Tibial nerve (tissue), 4 donors: ENCODE data around the gene SERPINH1. TPM values are rescaled to one million over a fixed set of nuclear protein-coding genes. Genes with fewer than 3 reads are reported as not detected.
A peak's percentile ranks its signal among the peaks of the same experiment; 100 is the strongest.

Experiments used
- DNase-seq, 2 donors: peaks; one replicate each; pipeline ENCODE4 v3.0.0-alpha.2; 2019; ENCODE audit warnings: low spot score in 2 of 2
- H3K27ac ChIP-seq, 4 donors: fragments of 200-600 bp; sonication (generic) in 3 of 4; one replicate each; pipeline ENCODE4 v1.5.1; 2017 to 2019; ENCODE audit warnings: mild to moderate bottlenecking in 1 of 4
- H3K27me3 ChIP-seq, 2 donors: fragments of 200-600 bp; sonication (generic) in 1 of 2; one replicate each; pipeline versions ENCODE4 v1.5.1 to v1.6.0; 2017 to 2019
- H3K36me3 ChIP-seq, 3 donors: fragments of 200-600 bp; sonication (generic); one replicate each; pipeline ENCODE4 v1.5.1; 2018 to 2019
- H3K4me1 ChIP-seq, 4 donors: fragments of 200-600 bp; sonication (generic) in 3 of 4; one replicate each; pipeline ENCODE4 v1.5.1; 2017 to 2019
- H3K4me3 ChIP-seq, 4 donors: fragments of 200-600 bp; sonication (generic) in 3 of 4; one replicate each; pipeline ENCODE4 v1.5.1; 2017 to 2019; ENCODE audit warnings: mild to moderate bottlenecking in 1 of 4, moderate library complexity in 1 of 4
- H3K9me3 ChIP-seq, 4 donors: fragments of 200-600 bp; sonication (generic) in 3 of 4; one replicate each; pipeline ENCODE4 v1.5.1; 2017 to 2019
- EP300 ChIP-seq, 2 donors: sonication (generic); formaldehyde crosslinking; IDR thresholded peaks; one replicate each; pipeline ENCODE4 v1.6.1; 2017; ENCODE audit warnings: antibody characterized with exemption in 2 of 2, mild to moderate bottlenecking in 1 of 2
- POLR2A ChIP-seq, 2 donors: fragments of 450-650 bp; IDR thresholded peaks; one replicate each; pipeline ENCODE4 v1.6.1; 2017; ENCODE audit warnings: antibody characterized with exemption in 2 of 2, mild to moderate bottlenecking in 2 of 2, moderate library complexity in 2 of 2
- WGBS, 2 donors: methylation state at CpG; one replicate each; pipeline ENCODE4 v1.1.5; 2018; 5-methylcytosine and 5-hydroxymethylcytosine counted together
- total RNA-seq, 4 donors: library from RNA; depleted of rRNA; stranded (reverse); fragments of >200 nt; gene quantifications; one replicate each; pipeline ENCODE4 v1.1.0, GENCODE V29; 2016
- TF ChIP-seq, protein P1 (sequence below), 5 experiments: fragments of 200-600 bp in 3 of 5; fragments of 450-650 bp in 2 of 5; sonication (generic) in 3 of 5; IDR thresholded peaks; one replicate each; pipeline ENCODE4 v1.5.1; 2016 to 2019; ENCODE audit warnings: antibody characterized with exemption in 5 of 5, mild to moderate bottlenecking in 3 of 5, moderate library complexity in 2 of 5

SERPINH1 gene
- total RNA-seq, 4 donors from 2014 or later = 151 to 358 (median 184) TPM

DNA sequence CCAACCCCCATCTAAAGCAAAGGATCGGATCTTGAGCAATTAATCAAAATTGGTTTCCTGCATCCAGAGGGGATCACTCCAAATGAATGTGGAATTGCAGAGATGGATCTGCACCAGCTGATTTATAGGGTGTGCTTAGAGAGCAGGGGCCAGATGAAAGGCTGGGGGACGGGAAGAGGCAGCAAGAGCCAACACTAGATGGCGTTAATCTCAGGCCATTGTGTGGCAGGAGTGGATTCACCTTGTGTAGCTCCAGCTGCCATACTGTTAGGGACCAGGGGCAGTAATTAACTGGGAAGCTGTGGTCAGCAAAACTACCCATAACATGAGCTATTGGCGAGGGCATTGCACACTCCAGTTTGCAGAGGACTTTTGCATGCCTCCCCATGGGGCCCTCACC, 35.6 kb downstream of the SERPINH1 start:
- DNase-seq = no peak
- H3K36me3 ChIP-seq = no peaks in the 10 kb centered on the region
- no peaks in the 10 kb centered on the region for H3K9me3 ChIP-seq
- no peak overlapping the region for H3K4me3 ChIP-seq
- no peaks in the 10 kb centered on the region for H3K27me3 ChIP-seq
- TF ChIP-seq POLR2A (IDR thresholded peaks at IDR 0.05) = no peak
- TF ChIP-seq EP300 (IDR thresholded peaks at IDR 0.05) = no peak
- TF ChIP-seq, protein P1, sequence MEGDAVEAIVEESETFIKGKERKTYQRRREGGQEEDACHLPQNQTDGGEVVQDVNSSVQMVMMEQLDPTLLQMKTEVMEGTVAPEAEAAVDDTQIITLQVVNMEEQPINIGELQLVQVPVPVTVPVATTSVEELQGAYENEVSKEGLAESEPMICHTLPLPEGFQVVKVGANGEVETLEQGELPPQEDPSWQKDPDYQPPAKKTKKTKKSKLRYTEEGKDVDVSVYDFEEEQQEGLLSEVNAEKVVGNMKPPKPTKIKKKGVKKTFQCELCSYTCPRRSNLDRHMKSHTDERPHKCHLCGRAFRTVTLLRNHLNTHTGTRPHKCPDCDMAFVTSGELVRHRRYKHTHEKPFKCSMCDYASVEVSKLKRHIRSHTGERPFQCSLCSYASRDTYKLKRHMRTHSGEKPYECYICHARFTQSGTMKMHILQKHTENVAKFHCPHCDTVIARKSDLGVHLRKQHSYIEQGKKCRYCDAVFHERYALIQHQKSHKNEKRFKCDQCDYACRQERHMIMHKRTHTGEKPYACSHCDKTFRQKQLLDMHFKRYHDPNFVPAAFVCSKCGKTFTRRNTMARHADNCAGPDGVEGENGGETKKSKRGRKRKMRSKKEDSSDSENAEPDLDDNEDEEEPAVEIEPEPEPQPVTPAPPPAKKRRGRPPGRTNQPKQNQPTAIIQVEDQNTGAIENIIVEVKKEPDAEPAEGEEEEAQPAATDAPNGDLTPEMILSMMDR (IDR thresholded peaks at IDR 0.05) = peak in 3 of 5 experiments; percentile 7 to 21 (median 21)
- H3K27ac ChIP-seq = no peak overlapping the region
- WGBS, 2 donors = 60 to 65% methylated on average over 4 of the region's 4 CpGs
- peaks cover 0 to 5% (median 0%) of the 10 kb centered on the region in 4 donors for H3K4me1 ChIP-seq

DNA sequence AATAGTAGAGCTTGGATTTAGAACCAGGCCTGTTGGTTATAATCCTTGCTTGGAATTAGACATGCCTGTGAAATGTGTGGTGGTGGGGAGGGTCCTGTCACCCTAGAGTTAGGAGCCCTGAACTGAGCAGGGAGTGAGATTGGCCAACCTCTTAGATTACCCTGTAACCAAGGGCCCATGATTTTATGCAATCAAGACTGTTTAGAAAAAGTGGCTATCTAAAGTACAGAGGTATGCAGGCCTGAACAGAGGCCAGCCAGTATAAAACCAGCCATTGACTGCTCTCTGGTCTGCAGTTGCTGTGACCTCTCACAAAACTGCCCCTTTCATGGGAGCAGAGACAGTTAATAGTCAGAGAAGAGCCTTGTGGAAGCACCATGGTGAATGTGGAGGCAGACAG, 36.2 kb downstream of the SERPINH1 start:
- Histone ChIP-seq H3K9me3 (no peaks in the 10 kb centered on the region), H3K36me3 (no peaks in the 10 kb centered on the region), H3K27ac (no peak overlapping the region), H3K4me1 (peaks cover 0 to 1% (median 0%) of the 10 kb centered on the region in 4 donors), H3K27me3 (no peaks in the 10 kb centered on the region), H3K4me3 (no peak overlapping the region)
- TF ChIP-seq, protein P1 (IDR thresholded peaks at IDR 0.05) = no peak
- no peak for TF ChIP-seq EP300 (IDR thresholded peaks at IDR 0.05)
- DNase-seq = no peak

DNA sequence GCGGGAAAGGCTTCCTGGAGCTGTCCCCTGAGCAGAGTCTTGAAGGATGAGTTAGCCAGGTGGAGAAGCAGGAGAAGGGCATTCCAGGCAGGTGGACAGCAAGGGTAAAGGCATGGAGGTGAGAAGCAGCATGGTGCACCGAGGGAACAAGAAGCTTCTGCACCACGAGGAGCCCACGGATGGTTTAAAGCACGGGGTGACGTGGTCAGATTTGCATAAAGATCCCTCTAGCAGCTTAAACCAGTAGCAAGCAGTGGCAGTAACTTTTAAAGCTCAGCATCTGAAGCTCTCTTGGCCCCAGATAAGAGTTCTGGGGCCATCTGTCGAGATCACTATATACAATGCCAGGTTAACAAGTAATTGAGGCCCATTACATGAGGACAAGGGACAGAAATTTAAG, 36.8 kb downstream of the SERPINH1 start:
- 90 to 91% methylated on average over 7 of the region's 7 CpGs for WGBS, 2 donors
- H3K4me3 ChIP-seq = no peak overlapping the region
- no peaks in the 10 kb centered on the region for H3K9me3 ChIP-seq
- no peaks in the 10 kb centered on the region for H3K4me1 ChIP-seq
- no peaks in the 10 kb centered on the region for H3K27me3 ChIP-seq
- no peak for DNase-seq
- no peaks in the 10 kb centered on the region for H3K36me3 ChIP-seq
- TF ChIP-seq EP300 (IDR thresholded peaks at IDR 0.05) (no peak), POLR2A (IDR thresholded peaks at IDR 0.05) (no peak)
- TF ChIP-seq, protein P1 (IDR thresholded peaks at IDR 0.05) = no peak
- H3K27ac ChIP-seq = no peak overlapping the region

DNA sequence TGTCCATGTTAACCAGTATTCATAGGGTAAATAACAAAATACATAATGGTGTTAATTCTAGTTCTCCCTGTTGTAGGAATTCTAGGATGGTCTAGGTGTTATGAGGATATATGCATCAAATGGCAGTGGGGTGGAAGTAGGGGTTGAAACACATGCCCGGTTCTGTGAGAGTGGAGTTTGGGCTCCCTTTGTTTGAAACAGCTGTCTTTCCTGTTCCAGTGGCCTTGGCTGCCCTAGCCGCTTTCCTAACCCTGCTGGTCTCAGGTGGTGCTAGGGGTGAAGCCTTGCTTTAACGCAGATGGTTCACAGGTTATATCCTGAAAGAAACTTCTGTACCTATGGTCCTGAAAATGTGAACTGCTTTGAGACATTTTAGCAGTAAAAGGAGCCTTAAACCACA, 38.3 kb downstream of the SERPINH1 start:
- H3K4me3 ChIP-seq = no peak overlapping the region
- no peak for DNase-seq
- peaks cover 0 to under 1% (median 0%) of the 10 kb centered on the region in 3 donors for H3K36me3 ChIP-seq
- H3K27ac ChIP-seq = no peak overlapping the region
- 74 to 90% methylated on average over 3 of the region's 3 CpGs for WGBS, 2 donors
- TF ChIP-seq EP300 (IDR thresholded peaks at IDR 0.05) (no peak), POLR2A (IDR thresholded peaks at IDR 0.05) (no peak)
- TF ChIP-seq, protein P1 (IDR thresholded peaks at IDR 0.05) = no peak
- H3K9me3 ChIP-seq = no peaks in the 10 kb centered on the region
- no peaks in the 10 kb centered on the region for H3K4me1 ChIP-seq
- no peaks in the 10 kb centered on the region for H3K27me3 ChIP-seq

DNA sequence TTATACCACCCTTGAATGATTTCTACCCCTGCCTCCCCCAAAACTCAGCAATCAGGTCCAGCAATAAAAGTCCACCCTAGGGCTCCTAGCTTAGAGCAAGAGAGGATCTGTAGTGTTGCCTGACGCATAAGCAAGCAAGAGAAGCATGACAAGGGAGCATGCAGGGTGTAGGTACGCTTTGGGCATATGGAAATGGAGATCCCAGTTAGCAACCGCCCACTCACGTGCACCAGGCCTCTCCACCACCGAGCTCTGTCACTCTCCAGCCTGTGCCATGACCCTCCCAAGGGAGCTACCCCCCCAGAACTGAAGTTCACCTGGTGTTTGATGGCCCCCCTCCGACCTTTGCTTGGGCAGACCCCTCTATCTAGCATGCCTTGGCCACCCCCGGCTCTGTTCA, 39.4 kb downstream of the SERPINH1 start:
- WGBS, 2 donors = 88 to 90% methylated on average over 7 of the region's 7 CpGs
- Histone ChIP-seq H3K4me3 (no peak overlapping the region), H3K27ac (no peak overlapping the region), H3K27me3 (no peaks in the 10 kb centered on the region), H3K36me3 (peaks cover 0 to 8% (median 0%) of the 10 kb centered on the region in 3 donors), H3K9me3 (no peaks in the 10 kb centered on the region), H3K4me1 (no peaks in the 10 kb centered on the region)
- TF ChIP-seq EP300 (IDR thresholded peaks at IDR 0.05) (no peak), POLR2A (IDR thresholded peaks at IDR 0.05) (no peak)
- TF ChIP-seq, protein P1 (IDR thresholded peaks at IDR 0.05) = no peak
- no peak for DNase-seq
